SKM-1 (cell line): ENCODE measurements around the gene EFNB1.
A peak's percentile ranks its signal among the peaks of the same experiment; 100 is the strongest.

Experiments
- DNase-seq: peaks from one replicate; lab custom pipeline; 2025; ENCODE audit not compliant: unreplicated experiment; lab: John Stamatoyannopoulos, UW

EFNB1 gene

DNA sequence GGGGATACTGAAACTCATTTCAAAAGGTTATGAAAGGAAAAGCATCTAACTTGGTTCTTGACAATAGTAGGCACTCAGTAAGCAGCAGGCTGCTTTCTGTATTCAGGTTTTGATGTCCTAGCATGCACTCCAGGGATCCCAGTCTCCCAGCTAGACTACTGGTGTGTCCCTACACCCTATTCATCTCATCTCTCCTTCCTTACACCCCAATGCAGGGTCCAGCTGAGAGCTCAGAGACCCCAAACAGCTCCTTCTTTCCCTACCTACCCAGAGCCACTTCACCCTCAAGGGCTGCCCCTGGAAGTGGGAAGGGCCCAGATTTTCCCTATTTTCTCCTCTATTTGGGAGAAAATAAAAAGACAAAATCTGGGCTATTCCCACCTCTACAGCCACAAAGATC, 1.6 kb upstream of the EFNB1 start:
- no peak for DNase-seq

DNA sequence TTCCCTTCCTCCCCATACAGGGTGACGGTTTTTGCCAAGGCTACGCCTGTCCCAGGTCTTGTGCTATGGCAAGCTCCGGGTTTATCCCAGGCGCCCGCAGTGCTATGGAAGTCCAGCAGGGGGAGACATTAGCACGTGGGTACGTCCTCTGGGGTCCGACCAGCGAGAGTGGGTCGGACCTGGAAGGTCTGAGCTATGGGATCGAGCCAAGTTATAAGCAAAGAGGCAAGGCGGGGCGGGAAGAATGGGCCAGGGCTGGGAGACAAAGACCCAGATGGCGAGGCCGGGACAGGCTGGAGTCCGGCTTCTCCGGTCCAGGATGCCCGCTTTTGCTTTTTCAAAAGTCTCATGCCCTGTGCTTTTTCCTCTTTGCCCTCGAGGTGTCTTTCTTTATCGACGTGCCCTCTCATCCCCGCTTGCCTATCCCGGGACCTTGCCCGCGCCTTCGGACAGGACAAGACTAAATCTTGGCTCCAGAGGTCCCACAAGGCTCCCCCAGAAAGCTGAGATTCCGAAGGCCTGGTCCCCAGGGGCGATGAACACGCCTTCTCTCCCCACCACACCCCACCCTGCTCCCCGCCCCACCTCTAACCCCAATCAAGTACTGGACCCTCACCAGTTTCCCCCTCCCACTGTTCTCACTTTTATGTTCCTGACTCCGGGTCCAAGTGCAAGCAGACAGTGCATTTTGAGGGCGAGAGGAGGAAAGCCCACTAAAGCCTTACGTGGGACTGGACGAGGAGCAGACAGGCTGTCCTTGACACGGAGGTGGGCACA, 785 bp upstream of the EFNB1 start:
- DNase-seq = no peak

DNA sequence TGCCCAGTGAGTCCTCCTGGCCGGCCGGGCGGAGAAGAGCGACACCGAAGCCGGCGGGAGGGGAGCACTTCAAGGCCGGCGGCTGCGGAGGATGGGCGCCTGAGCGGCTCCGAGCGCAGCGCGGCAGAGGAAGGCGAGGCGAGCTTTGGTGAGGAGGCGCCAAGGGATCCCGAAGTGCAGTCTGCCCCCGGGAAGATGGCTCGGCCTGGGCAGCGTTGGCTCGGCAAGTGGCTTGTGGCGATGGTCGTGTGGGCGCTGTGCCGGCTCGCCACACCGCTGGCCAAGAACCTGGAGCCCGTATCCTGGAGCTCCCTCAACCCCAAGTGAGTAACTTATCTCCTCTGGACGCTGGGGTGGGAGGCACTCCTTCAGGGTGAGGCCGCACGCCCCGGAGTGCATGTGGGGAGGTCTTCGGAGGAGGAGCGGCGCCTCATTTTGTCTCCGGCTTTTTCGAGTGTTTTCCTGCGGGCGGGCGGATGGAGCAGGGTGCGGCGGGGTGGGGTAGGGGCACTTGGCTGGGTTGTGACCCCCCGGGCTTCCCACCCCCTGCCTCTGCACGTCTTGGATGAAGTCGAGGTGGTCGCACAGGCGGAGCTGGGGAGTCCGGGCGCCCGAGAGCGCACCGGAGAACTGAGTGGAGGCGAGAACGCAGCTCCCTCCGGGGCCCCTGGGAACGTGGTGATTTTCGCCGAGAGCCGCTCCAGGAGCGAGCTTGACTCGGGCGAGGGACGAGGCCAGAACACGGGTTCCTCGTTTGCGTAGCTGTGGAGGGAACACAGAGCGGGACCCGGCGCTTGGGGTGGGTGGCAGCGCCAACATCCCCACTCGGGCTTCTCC, 979 bp downstream of the EFNB1 start:
- no peak for DNase-seq

DNA sequence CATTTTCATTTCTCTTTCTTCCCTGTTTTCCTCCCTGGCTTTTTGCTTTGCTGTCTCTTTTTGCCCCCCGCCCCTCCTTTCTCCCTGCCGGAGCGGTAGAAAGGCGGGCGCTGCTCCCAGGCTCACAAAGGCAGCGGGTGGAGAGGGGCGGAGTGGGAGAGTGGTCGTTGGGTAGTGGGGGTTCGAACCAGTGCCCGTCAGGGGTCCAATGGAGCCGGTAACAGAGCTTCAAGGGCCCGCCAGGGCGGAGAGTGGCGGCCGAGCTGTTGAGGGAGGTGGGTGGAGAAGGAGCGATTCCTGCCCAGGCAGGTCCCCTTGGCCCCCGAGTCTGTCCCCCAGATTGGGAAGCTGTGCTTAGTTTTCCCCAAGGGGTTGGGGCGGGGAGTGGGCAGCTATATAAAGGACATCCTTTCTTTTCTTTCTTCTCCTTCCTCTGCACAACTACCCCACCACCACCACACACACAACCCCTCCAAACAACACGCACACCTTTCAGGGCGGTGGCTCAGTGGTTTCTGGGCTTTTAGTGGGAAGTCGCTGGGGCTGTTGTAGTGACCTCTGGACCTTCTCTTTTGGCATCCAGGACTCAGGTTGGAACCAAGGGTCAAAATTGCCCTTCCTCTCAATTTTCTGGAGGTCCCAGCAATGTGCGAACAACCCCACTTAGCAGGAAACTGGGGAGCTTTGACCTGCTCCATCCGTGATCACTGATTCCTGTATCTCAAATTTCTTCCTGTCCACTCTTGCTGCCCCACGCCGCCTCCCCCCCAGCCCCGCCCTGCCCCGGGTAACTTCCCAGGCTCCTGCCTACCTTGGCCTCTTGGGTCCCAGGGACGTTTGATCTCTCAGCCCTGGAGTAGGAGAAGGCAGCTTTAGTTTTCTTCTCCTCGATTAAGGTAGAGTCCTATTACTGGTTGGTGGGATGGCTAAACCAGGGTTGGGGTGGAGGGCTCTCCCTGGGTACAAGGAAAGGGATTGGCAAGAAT, 1.9 kb downstream of the EFNB1 start:
- DNase-seq = no peak

DNA sequence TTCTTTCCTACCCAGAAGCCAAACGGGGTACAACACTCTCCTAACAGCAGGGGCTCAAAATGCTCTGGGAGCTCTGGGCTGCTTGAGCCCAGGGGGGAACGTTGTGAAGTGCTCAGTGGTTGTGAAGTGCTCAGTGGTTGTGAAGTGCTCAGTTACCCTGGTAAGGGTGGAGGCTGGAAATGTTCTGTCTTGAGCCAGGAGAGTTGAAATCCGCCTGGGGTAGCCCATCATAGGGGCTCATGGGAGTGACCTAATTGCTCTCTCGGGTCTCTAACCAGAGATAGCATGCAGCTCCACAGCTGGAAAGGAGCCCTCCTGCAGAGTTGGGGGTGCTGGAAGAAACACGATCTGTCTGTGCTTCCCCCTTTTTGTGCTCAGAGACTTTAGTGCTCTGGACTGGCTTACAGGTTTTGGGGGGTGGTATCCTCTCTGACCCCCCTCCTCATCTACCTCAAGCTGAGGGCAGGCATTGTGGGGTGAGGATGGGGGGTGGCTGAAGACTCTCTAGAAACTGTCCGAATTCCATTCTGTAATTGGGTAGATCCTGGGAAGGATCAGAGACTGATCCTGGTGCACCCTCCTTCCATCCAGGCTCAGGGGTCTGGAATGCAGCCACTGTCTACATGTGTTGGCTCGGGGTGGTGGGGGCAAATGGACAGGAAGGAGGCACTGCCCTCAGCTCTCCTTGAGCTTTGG, 2.7 kb downstream of the EFNB1 start:
- DNase-seq = no peak

DNA sequence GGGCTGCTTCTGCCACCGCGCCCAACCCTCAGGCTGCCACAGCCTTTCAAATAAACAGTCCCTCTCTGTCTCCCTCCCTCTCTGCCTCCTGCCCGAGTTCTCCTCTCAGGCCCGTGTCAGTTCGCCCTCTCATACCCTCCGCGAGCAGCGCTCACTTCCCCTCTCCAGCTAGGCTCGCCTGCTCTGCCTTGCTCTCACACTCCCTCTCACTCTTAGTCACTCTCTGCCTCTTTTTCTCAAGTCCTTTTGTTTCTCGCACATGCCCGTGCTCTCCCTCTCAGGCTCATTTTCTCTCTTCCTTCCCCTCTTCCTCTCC, 3.2 kb downstream of the EFNB1 start:
- DNase-seq = peak; percentile 27

DNA sequence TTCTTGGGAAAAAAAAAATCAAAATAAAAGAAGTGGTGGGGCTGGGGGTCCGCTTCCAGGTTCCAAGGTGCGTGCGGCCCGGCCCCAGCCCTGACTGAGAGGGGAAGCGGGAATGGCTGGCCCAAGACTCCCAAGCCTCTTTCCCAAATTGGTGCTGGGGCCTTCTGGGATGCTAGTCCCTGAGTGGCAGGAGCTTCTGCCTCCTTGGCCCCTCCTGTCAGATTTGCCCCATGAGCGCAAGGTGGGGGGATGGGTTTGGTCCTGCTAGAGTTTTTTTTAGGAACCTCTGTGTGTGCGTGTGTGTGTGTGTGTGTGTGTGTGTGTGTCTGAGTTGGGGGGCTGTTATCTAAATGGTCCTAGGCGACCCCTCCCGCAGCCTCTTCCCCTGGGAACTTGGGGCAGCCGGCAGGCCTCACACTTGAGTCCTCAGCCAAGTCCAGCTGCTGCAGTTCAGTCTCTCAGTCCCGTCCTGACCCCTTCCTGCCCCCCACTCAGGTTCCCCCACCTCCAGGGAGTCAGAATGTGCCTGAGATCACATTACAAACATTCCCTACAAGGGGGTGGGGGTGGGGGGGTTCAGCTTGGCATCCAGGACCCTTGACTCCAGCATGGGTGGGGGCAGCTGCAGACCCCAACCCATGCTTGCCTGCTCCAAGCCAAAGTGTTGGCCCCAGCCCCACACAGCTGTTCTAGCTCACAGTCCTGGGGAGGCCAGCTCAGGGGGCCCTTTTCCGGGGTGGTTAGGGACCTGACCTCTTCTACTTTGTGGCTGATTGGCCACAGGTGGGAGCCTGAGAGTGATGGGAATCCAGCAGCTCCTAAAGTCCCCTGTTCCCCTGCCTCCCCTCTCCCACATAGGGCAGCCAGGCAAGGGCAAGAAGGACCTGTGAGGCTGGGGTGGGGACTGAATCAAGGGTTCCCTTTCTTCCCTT, 4.0 kb downstream of the EFNB1 start:
- DNase-seq = no peak

DNA sequence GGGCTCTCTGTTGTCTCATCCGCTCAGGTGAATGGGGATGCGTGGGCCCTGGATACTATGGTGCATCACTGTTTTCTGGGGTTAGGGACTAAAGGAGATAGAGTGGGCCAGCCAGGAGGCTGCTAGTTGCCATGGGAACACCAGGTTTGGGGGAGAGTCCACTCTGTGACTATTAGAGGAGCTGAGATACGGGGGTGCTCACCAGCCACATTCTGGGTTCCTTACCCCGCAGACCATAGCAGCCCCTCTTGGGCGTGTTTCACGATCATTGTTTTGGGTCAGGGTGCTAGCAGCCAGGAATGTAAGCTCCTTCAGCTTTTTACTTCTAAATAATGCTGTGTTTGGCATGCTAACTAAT, 4.6 kb downstream of the EFNB1 start:
- DNase-seq = no peak

DNA sequence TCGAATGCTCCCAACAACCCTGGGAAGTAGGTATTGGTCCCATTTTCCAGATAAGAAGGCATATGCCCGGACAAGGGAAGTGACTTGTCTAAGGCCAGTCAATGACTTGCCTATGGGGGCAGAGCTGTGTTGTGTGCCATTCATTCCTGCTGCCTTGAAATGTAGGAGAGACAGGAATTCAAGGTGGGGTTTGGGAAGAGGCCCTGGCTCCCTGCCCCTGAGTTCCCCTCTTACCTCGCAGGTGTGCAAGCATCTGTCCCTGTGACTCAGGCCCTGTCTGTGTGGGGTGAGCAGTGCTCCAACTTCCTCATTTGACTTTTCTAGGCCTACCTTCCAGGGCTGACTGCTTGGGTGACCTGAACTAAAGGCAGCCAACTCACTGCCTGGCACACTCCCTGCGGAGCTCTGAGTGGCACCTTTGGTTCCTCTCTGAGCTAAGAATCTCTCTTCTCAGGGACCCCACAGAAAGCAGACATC, 5.1 kb downstream of the EFNB1 start:
- no peak for DNase-seq

DNA sequence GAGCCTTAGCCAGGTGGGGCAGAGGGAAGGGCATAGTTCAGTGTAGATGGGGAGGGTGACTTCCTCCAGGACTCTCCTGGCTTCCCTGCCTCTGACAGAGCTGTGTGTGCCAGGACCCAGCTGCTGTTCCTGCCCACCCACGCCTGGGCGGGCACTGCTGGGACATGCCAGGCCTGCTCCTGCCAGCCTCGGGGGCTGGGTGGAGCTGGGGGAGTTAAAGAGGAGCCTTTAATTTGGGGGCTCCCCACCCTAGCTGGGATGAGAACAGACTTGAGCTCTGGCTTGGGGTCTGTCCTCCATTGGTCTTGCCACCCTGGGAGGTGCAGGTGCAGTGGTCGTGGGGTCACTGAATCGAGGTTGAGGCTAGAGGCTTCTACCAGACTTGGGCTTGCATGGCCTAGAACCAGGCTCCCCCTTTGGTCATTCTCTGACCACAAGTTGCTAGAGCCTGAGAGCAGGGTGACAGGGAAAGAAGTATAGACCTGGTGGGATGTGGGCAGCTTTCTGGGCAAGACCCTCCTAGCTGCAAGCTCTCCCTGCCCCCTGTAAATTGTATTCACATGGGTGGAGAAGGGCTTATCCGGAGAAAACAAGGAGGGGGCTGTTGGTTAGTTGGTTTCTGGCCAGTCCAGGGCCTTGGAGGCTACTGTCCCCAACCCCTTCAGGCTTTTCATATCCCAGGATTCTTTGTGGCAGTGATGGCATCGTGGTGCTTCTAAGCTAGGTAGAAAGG, 5.7 kb downstream of the EFNB1 start:
- DNase-seq = no peak

DNA sequence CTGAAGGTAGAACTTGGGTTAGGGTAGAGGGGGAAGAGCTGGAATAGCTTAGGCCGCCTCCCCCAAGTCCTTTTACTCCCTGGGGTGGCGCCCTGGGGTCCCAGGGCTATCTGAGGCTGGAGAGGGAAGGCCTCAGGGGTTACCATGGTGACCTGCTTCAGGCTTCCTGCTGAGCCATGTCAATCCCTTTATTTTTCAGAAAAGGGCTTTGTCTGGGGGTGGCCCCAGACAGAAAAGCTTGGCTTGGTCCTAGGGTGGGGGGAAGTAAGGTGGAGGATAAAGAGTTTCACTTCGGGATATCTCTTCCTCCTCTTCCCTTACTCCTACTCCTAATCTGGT, 6.3 kb downstream of the EFNB1 start:
- DNase-seq = no peak

DNA sequence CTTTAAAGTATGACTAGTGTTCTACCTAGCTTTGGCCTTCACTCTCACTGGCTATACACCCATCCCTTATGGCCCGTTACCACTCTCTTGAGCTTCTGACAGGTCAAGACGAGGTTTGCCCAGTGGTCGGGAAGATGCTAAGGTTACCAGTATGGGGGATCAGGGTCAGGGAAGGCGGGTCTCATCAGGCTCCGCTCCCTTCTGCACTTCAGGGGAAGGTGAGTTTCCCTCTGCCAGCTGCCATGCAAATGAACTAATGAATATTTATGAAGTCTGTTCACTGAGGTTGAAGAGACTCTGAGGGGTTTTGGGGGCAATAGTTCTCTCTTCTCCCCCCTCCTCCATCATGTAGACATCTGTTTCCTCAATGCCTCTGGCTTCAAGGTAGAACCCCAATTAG, 6.6 kb downstream of the EFNB1 start:
- no peak for DNase-seq

DNA sequence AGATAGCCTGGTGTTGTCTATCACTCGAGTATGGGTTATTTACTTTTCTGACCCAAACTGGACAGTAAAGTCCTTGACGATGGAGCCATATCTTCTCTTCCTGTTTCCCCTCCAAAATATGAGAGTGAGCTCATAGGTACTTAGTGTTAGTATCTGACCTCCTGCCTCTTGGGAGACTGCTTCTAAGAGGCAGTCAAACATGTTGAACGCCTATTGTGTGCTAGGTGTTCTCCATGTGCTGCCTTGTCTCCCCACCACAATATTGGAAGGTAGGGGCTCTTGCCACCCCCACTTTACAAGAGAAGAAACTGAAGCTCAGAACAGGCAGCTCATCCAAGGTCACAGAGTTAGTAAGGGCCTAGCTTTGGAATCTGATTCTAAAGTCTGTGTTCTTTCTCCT, 8.3 kb downstream of the EFNB1 start:
- no peak for DNase-seq

DNA sequence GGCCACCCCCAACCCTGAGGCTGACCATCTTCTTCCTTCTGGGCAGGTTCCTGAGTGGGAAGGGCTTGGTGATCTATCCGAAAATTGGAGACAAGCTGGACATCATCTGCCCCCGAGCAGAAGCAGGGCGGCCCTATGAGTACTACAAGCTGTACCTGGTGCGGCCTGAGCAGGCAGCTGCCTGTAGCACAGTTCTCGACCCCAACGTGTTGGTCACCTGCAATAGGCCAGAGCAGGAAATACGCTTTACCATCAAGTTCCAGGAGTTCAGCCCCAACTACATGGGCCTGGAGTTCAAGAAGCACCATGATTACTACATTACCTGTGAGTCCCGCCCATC, 9.7 kb downstream of the EFNB1 start:
- DNase-seq = no peak

DNA sequence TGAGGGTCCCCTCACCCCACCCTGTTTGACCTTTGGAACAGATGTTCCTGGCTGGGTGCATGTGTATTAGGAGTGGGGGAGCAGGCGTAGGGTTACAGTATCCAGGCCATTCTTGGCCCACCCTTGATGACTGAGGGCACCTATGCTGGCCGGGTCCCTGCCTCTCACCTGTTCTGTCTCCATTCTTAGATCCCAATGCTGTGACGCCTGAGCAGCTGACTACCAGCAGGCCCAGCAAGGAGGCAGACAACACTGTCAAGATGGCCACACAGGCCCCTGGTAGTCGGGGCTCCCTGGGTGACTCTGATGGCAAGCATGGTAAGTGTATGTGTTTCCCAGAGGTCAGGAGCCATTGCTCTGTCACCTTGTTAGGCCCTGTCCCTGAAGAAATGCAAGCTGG, 10.9 kb downstream of the EFNB1 start:
- no peak for DNase-seq

DNA sequence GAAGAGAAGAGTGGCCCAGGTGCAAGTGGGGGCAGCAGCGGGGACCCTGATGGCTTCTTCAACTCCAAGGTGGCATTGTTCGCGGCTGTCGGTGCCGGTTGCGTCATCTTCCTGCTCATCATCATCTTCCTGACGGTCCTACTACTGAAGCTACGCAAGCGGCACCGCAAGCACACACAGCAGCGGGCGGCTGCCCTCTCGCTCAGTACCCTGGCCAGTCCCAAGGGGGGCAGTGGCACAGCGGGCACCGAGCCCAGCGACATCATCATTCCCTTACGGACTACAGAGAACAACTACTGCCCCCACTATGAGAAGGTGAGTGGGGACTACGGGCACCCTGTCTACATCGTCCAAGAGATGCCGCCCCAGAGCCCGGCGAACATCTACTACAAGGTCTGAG, 11.4 kb downstream of the EFNB1 start:
- no peak for DNase-seq

DNA sequence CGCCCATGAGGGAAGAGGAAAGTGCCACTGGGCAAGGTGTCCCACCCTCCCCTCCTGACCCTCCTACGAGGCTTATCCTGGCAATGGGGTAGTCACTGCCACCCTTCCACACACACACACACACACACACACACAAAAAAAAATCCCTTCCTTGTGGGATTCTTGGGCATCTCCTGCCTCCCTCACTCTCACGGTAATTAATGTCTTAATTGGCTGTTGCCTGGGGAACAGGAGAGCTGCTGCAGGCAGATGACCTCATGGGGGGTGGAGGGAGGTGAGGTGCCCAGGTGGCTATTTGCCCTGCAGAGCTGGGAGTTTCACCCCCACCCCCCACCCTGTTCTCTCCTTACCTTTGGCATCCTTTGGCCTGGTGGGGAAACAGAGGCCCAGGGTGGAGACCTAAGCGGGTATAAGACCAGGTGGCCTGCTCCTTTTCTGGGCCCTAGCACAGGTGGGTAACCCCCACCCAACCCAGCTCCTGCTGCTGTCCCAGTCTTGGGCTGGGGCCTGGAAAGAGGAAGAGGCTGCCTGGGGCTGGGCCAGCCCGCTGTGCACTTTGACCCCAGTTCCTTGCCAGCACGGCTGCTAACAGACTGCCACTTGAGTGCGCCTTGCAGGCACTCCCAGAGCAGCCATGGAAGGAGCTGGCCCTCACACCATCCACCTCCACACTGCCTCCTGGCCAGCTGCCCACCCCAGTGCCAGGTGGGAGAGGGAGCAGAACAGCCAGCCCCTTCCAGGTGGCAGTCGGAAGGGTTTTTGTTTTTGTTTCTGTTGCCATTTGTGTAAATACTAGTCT, 12.6 kb downstream of the EFNB1 start:
- DNase-seq = no peak

DNA sequence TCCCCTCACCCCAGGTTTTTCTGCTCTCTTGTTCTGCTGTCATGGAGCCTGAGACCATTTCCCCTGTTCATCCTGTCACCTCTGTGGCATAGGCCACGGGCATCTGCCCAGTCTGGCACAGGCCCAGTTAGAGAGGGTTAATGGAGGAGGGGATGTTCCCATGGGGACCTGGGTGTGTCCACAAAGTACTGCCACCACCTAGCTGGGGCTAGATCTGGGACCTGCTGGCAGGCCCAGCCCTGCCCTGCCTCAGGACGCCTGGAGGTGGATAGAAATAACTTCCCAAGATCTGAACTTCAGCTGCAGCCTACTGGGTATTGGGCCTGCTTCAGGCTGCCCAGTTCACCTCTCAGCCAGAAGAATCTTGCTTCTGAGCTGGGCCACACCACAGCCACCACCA, 13.5 kb downstream of the EFNB1 start:
- DNase-seq = no peak
